CD1c-positive myeloid dendritic cell (primary cell): ENCODE measurements around the gene FGF1.
A peak's percentile ranks its signal among the peaks of the same experiment; 100 is the strongest.

Source experiments
- DNase-seq: peaks from one replicate; pipeline ENCODE4 v3.0.0-alpha.2; 2016; ENCODE audit errors: extremely low spot score

FGF1 gene

GRCh38 chr5:142696379-142696778 is 10.5 kb upstream of the FGF1 start:
- no peak for DNase-seq

- DNase-seq: no peak
Observed at GRCh38 chr5:142694092-142694856, 8.4 kb upstream of the FGF1 start.

- DNase-seq: peak; percentile 5
Observed at GRCh38 chr5:142692321-142692894, 6.5 kb upstream of the FGF1 start.

- DNase-seq: no peak
Observed at GRCh38 chr5:142690667-142691066, 4.8 kb upstream of the FGF1 start.

- no peak for DNase-seq
Observed at GRCh38 chr5:142689081-142689480, 3.2 kb upstream of the FGF1 start.

- no peak for DNase-seq
Observed at GRCh38 chr5:142688281-142688989, 2.5 kb upstream of the FGF1 start.

GRCh38 chr5:142686968-142687367 is 1.1 kb upstream of the FGF1 start:
- DNase-seq: no peak

- DNase-seq: no peak
Observed at GRCh38 chr5:142686210-142686734, 382 bp upstream of the FGF1 start.

- DNase-seq: no peak
Observed at GRCh38 chr5:142684508-142685041, 1.3 kb downstream of the FGF1 start.

- no peak for DNase-seq
Observed at GRCh38 chr5:142683881-142684505, 1.9 kb downstream of the FGF1 start.

- no peak for DNase-seq
Observed at GRCh38 chr5:142683116-142683515, 2.8 kb downstream of the FGF1 start.

GRCh38 chr5:142680605-142681259 is 5.2 kb downstream of the FGF1 start:
- no peak for DNase-seq

- no peak for DNase-seq
Observed at GRCh38 chr5:142679744-142680143, 6.1 kb downstream of the FGF1 start.

- DNase-seq: no peak
Observed at GRCh38 chr5:142678529-142678928, 7.4 kb downstream of the FGF1 start.

- no peak for DNase-seq
Observed at GRCh38 chr5:142677198-142677597, 8.7 kb downstream of the FGF1 start.

- DNase-seq: no peak
Observed at GRCh38 chr5:142676318-142676717, 9.6 kb downstream of the FGF1 start.

- no peak for DNase-seq
Observed at GRCh38 chr5:142674531-142675469, 11.1 kb downstream of the FGF1 start.

GRCh38 chr5:142671801-142672200 is 14.1 kb downstream of the FGF1 start:
- no peak for DNase-seq

- DNase-seq: no peak
Observed at GRCh38 chr5:142671266-142671665, 14.6 kb downstream of the FGF1 start.

- DNase-seq: no peak
Observed at GRCh38 chr5:142670804-142671203, 15.1 kb downstream of the FGF1 start.
